HEK293T (cell line): ENCODE measurements around the gene CXCL1.

ENCODE experiments used
- CTBP1 ChIP-seq: fragments of 450-650 bp; IDR thresholded peaks from 2 replicates; pipeline ENCODE4 v1.6.1; 2016; ENCODE audit warnings: borderline replicate concordance
- ELF4 ChIP-seq: fragments of 450-650 bp; IDR thresholded peaks from 2 replicates; pipeline ENCODE4 v1.6.1; 2017; ENCODE audit warnings: antibody characterized with exemption
- FOXA1 ChIP-seq: fragments of 450-650 bp; IDR thresholded peaks from 2 replicates; pipeline ENCODE4 v1.6.1; 2016; ENCODE audit warnings: mild to moderate bottlenecking
- FOXK2 ChIP-seq: fragments of 450-650 bp; IDR thresholded peaks from 2 replicates; pipeline ENCODE4 v1.6.1; 2016; ENCODE audit warnings: mild to moderate bottlenecking
- FOXM1 ChIP-seq: fragments of 450-650 bp; IDR thresholded peaks from 2 replicates; pipeline ENCODE4 v1.6.1; 2017; ENCODE audit warnings: mild to moderate bottlenecking, borderline replicate concordance
- HDGF ChIP-seq: fragments of 450-650 bp; IDR thresholded peaks from 2 replicates; pipeline ENCODE4 v1.6.1; 2017; ENCODE audit warnings: antibody characterized with exemption, borderline replicate concordance
- L3MBTL2 ChIP-seq: fragments of 450-650 bp; conservative IDR thresholded peaks from 2 replicates; pipeline ENCODE4 v1.6.1; 2016; ENCODE audit warnings: mild to moderate bottlenecking
- NFRKB ChIP-seq: fragments of 450-650 bp; IDR thresholded peaks from 2 replicates; pipeline ENCODE4 v1.6.1; 2016; ENCODE audit warnings: mild to moderate bottlenecking, moderate library complexity
- PKNOX1 ChIP-seq: fragments of 450-650 bp; IDR thresholded peaks from 2 replicates; pipeline ENCODE4 v1.6.1; 2016
- SP1 ChIP-seq: fragments of 450-650 bp; IDR thresholded peaks from 2 replicates; pipeline ENCODE4 v1.6.1; 2017
- SUZ12 ChIP-seq: fragments of 450-650 bp; IDR thresholded peaks from 2 replicates; pipeline ENCODE4 v1.6.1; 2016; ENCODE audit warnings: mild to moderate bottlenecking
- TARDBP ChIP-seq: fragments of 450-650 bp; IDR thresholded peaks from 2 replicates; pipeline ENCODE4 v1.6.1; 2016
- ZNF384 ChIP-seq: fragments of 450-650 bp; IDR thresholded peaks from 2 replicates; pipeline ENCODE4 v1.6.1; 2016

GRCh38 chr4:73919691-73920090, 50.5 kb downstream of the CXCL1 start:
- TF ChIP-seq FOXK2 (no peak), PKNOX1 (no peak), FOXA1 (no peak), SUZ12 (no peak), FOXM1 (no peak), SP1 (no peak), ELF4 (no peak), TARDBP (no peak), NFRKB (no peak), HDGF (no peak), ZNF384 (no peak), L3MBTL2 (no peak), CTBP1 (no peak)
